Nephron progenitor cell (in vitro differentiated cells): Measurements from ENCODE around the gene MDM2.

Experiments used
- DNase-seq: peaks from one replicate; pipeline ENCODE4 v3.0.0; 2021
- H3K27ac Mint-ChIP-seq: 2 replicates; pipeline ENCODE4 v1.8.0; 2021; ENCODE audit warnings: mild to moderate bottlenecking, moderate library complexity, mixed read lengths
- H3K27me3 Mint-ChIP-seq: 2 replicates; pipeline ENCODE4 v1.8.0; 2021; ENCODE audit warnings: mild to moderate bottlenecking, low read depth, mixed read lengths; ENCODE audit not compliant: poor library complexity
- H3K36me3 Mint-ChIP-seq: 2 replicates; pipeline ENCODE4 v1.8.0; 2021; ENCODE audit warnings: low read depth, mixed read lengths
- H3K4me1 Mint-ChIP-seq: 2 replicates; pipeline ENCODE4 v1.8.0; 2021; ENCODE audit warnings: mixed read lengths
- H3K4me3 Mint-ChIP-seq: 2 replicates; pipeline ENCODE4 v1.8.0; 2021; ENCODE audit warnings: mild to moderate bottlenecking, moderate library complexity, mixed read lengths
- H3K9me3 Mint-ChIP-seq: 2 replicates; pipeline ENCODE4 v1.8.0; 2021; ENCODE audit warnings: mild to moderate bottlenecking, moderate library complexity, mixed read lengths
- CTCF ChIP-seq: fragments of 200-600 bp; sonication (generic); IDR thresholded peaks from 2 replicates; pipeline ENCODE4 v1.5.0; 2021; ENCODE audit warnings: antibody characterized with exemption

The MDM2 gene

DNA sequence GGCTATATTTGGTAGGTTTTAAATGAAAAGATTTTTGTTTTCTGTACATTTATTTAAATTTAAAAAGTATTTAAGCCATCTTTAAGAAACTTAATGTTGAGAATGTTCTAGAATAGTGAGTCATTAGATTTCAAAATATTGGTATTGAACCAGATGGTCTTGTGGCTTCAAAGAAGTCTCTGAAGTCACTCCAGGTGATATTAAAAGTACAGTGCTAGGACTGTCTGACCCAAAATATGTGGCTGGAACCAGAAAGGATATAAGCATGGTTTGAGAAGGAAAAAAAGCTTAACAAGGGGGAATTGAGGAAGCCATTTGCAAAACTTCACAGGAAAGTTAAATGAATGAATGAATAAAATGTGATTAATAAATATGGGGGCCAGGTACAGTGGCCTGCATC is 28.7 kb upstream of the MDM2 start:
- Mint-ChIP-seq H3K4me1 (peaks cover 13% of the 10 kb centered on the region), H3K4me3 (no peak overlapping the region), H3K27me3 (peaks cover 4% of the 10 kb centered on the region), H3K9me3 (no peaks in the 10 kb centered on the region), H3K36me3 (peaks cover 9% of the 10 kb centered on the region), H3K27ac (no peak overlapping the region)
- no peak for DNase-seq
- TF ChIP-seq CTCF = no peak

- TF ChIP-seq CTCF = no peak
- Mint-ChIP-seq H3K9me3 (no peaks in the 10 kb centered on the region), H3K4me1 (peaks cover 13% of the 10 kb centered on the region), H3K4me3 (no peak overlapping the region), H3K27ac (no peak overlapping the region), H3K27me3 (peaks cover 4% of the 10 kb centered on the region), H3K36me3 (peaks cover 9% of the 10 kb centered on the region)
- DNase-seq = no peak
Observed at GRCh38 chr12:68780731-68781130, 27.2 kb upstream of the MDM2 start.

GRCh38 chr12:68781728-68782127 is 26.2 kb upstream of the MDM2 start:
- no peak overlapping the region for H3K27ac Mint-ChIP-seq

DNA sequence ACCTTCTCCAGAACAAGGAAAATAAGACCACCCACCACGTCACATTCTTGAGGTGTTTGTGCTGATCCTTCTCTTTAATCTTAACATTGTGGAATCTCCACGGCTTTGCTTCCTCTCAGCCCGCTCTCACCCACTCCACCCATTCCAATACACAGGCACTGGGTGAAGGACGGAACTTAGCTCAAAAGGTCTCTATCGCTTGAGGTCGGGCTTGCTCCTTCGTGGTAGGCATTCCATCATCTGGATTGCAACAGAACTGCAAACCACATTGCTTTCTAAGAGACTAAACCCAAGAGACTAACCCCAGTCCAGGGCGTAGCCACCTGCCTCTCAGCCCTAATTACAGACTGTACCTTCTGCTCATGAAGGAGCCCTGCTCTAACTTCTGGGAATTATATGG is 24.0 kb upstream of the MDM2 start:
- H3K27ac Mint-ChIP-seq = peak overlapping the region; percentile 80
- H3K4me3 Mint-ChIP-seq = no peak overlapping the region
- H3K9me3 Mint-ChIP-seq = no peaks in the 10 kb centered on the region
- TF ChIP-seq CTCF = no peak
- H3K27me3 Mint-ChIP-seq = peaks cover 4% of the 10 kb centered on the region
- no peak for DNase-seq
- peaks cover 4% of the 10 kb centered on the region for H3K36me3 Mint-ChIP-seq
- peaks cover 27% of the 10 kb centered on the region for H3K4me1 Mint-ChIP-seq

More at GRCh38 chr12:68781728-68782127, 26.2 kb upstream of the MDM2 start:
- Mint-ChIP-seq H3K4me3 (no peak overlapping the region), H3K27me3 (peaks cover 4% of the 10 kb centered on the region), H3K9me3 (no peaks in the 10 kb centered on the region), H3K36me3 (peaks cover 9% of the 10 kb centered on the region), H3K4me1 (peaks cover 13% of the 10 kb centered on the region)
- no peak for DNase-seq
- TF ChIP-seq CTCF = no peak

- Mint-ChIP-seq H3K4me3 (no peak overlapping the region), H3K27me3 (peaks cover 4% of the 10 kb centered on the region), H3K4me1 (peaks cover 27% of the 10 kb centered on the region), H3K27ac (no peak overlapping the region), H3K36me3 (peaks cover 4% of the 10 kb centered on the region), H3K9me3 (no peaks in the 10 kb centered on the region)
- no peak for TF ChIP-seq CTCF
- DNase-seq = no peak
Observed at GRCh38 chr12:68785358-68785757, 22.6 kb upstream of the MDM2 start.

DNA sequence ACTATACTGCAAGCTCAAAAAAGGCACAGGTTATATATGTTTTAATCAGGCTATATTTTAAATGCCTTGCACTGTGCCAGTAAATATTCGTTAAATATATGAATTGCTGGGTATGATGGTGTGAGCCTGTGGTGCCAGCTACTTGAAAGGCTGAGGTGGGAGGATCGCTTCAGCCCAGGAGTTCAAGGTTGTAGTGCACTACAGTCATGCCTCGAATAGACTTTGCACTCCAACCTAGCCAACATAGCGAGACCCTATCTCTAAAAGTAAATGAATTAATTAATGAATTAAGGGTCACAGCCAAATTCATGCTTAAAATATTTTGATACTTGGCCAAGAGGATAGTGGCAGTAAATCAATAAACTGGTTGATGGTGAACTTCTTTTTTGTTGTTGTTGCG is 22.2 kb upstream of the MDM2 start:
- Mint-ChIP-seq H3K4me1 (peaks cover 27% of the 10 kb centered on the region), H3K36me3 (peaks cover 4% of the 10 kb centered on the region), H3K4me3 (no peak overlapping the region), H3K27ac (no peak overlapping the region), H3K9me3 (no peaks in the 10 kb centered on the region), H3K27me3 (peaks cover 6% of the 10 kb centered on the region)
- no peak for TF ChIP-seq CTCF
- DNase-seq = no peak
